Activated CD4-positive, alpha-beta T cell treated with anti-CD3 and anti-CD28 coated beads, Interleukin-2, amount 10 ng/mL, durations not matched to agents 24 days and 14 days (primary cell): ENCODE data around the gene FAIM. TPM values are rescaled to one million over a fixed set of nuclear protein-coding genes. Genes with fewer than 3 reads are reported as not detected.
"Not testable (repeated sequence)": the region's sequence is repeated elsewhere in the genome, so short reads cannot be mapped to it uniquely, and the experiment has no call there.

ENCODE experiments used
- DNase-seq: peaks from one replicate; pipeline ENCODE4 v3.0.0; 2022
- H3K27ac Mint-ChIP-seq: one replicate; pipeline ENCODE4 v1.8.0; 2022; ENCODE audit warnings: mild to moderate bottlenecking, mixed read lengths
- H3K27me3 Mint-ChIP-seq: one replicate; pipeline ENCODE4 v1.8.0; 2022; ENCODE audit warnings: mixed read lengths
- H3K36me3 Mint-ChIP-seq: one replicate; pipeline ENCODE4 v1.8.0; 2022; ENCODE audit warnings: low read depth, mild to moderate bottlenecking, mixed read lengths
- H3K4me1 Mint-ChIP-seq: one replicate; pipeline ENCODE4 v1.8.0; 2021; ENCODE audit warnings: mixed read lengths
- H3K4me3 Mint-ChIP-seq: one replicate; pipeline ENCODE4 v1.8.0; 2022; ENCODE audit warnings: mild to moderate bottlenecking, moderate library complexity, mixed read lengths
- H3K9me3 Mint-ChIP-seq: one replicate; pipeline ENCODE4 v1.8.0; 2021; ENCODE audit warnings: mixed read lengths
- intact Hi-C: fragments of 100-400 bp; cut with micrococcal nuclease; formaldehyde crosslinking; loops from one replicate; pipeline ENCODE4 v1.15.1; 2023
- total RNA-seq: library from RNA; stranded (reverse); gene quantifications from 2 replicates; pipeline ENCODE4 v1.2.3, GENCODE V29; 2022

FAIM gene
- total RNA-seq, 1 donor from 2014 or later: 2.4 TPM

DNA sequence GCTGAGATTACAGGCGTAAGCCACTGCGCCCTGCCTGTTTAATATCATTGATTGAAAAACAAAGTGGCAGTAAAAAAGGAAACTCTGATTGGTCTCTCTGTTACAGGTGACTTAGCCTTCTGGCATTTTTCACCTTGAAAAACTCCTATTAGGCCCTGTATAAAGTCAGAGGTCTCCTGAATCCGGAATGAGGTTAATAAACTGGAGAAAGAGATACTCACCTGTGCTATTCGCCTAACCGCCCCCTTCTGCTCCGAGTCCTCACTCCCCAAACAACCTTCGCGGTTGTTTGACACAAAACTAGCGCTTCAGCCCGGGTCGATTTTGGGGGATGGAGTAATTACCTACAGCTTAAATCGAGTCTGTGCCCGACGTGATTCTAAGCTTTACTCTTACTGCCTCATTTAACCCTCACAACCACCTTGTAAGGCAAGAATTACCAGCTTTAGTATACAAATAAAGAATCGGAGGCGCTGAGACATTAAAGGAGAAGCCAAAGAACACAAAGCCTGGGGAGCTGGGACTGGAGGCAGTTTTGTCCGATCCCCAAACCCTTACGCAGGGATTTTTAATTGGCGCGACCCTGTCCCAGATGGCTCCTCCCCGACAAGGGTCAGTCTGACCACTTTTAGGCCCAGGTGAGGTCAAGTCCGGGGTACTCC, 15.0 kb upstream of the FAIM start:
- Mint-ChIP-seq H3K9me3 (no peaks in the 10 kb centered on the region), H3K36me3 (no peaks in the 10 kb centered on the region), H3K27me3 (no peaks in the 10 kb centered on the region), H3K27ac (peak overlapping the region; percentile 25), H3K4me1 (peaks cover 8% of the 10 kb centered on the region), H3K4me3 (peak overlapping the region; percentile 88)
- intact Hi-C loops: loop anchor here (1.0 to 10.0 kb wide), 9 partner anchors 15 to 761 kb away; partner anchors contain the start of genes FAIM and PIK3CB
- DNase-seq: no peak

DNA sequence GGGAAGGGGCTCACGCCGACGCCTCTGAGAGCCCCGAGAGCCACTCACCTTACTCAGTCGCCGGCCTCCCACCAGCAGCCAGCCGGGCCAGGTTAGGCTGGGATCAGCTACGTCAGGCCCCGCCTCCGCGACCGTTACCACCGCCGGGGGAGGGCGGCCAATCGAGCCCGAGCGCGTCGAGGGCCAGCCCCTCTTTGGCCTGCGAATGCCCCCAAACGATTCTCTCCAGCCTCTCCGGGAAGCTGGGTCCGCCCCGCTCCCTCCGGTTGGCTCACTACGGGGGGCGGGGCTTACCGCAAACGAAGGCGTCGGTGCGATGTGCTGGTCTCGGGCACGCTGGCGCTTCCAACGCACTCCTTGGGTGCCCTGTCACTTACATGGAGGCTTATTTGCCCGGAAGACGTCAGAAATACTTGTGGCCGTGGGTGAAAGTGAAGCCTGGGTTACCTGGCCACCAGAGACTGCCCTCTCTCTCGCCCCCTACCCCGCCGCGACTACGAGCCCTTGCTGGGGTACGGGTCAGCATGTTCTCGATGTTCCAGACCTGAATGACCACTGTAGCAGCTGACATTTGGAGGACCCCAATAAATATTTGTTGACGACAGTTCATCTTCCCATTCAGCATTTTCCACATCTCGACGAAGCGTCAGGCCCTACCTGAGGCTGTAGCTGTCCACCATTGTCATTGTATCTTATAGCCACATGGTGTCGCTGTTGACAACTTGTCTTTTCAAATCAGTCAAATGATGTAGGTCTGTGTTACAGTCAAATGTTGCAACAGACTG, 14.2 kb upstream of the FAIM start, which contains the start of gene CEP70:
TSS of gene CEP70 (minus strand) at position 111 of the 785 bp plus-strand sequence. CDS start 21,333 bp downstream, outside the sequence.
- no peaks in the 10 kb centered on the region for H3K36me3 Mint-ChIP-seq
- intact Hi-C loops: loop anchor here (1.0 to 10.0 kb wide), 9 partner anchors 14 to 760 kb away; partner anchors contain the start of genes FAIM and PIK3CB
- H3K27me3 Mint-ChIP-seq: no peaks in the 10 kb centered on the region
- peaks cover 8% of the 10 kb centered on the region for H3K4me1 Mint-ChIP-seq
- H3K9me3 Mint-ChIP-seq: no peaks in the 10 kb centered on the region
- H3K4me3 Mint-ChIP-seq: peak within 1 kb of the TSS; percentile 88
- peak; percentile 96 for DNase-seq
- peak within 1 kb of the TSS; percentile 92 for H3K27ac Mint-ChIP-seq

DNA sequence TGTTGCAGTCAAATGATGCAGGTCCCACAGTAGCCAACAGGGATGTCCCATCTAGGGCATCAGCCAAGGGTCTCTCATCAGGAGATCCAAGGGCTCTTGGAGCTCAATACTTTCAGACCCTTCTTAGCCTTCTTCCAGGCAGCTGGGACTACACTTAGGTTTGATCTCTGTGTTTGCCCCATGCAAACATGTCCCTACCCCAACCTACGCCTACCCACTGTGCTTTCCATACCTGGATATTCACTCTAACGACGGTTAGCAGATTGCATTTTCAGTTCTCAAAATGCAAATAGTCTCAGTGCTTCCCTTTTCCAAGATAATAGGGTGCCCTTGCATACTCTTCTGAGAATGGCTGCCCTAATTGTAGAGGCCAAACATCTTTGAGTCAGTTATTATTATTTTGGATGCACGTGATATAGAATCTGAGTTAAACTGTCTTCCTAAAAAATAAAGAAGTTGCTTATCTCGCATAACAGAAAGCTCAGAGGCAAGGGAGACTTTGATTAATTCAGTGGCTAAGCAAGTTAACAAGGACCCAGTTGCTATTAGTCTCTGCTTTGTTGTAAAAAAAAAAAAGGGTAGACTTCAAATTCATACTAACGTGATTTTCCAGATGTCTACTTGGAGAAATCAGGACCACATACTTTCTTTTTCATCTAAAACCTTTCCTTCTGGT, 13.5 kb upstream of the FAIM start:
- H3K27me3 Mint-ChIP-seq: no peaks in the 10 kb centered on the region
- H3K36me3 Mint-ChIP-seq: no peaks in the 10 kb centered on the region
- H3K4me3 Mint-ChIP-seq: peak overlapping the region; percentile 88
- H3K4me1 Mint-ChIP-seq: peaks cover 8% of the 10 kb centered on the region
- intact Hi-C loops: loop anchor here (1.0 to 10.0 kb wide), 9 partner anchors 13 to 760 kb away; partner anchors contain the start of genes FAIM and PIK3CB
- no peak for DNase-seq
- H3K9me3 Mint-ChIP-seq: no peaks in the 10 kb centered on the region
- H3K27ac Mint-ChIP-seq: peak overlapping the region; percentile 92

DNA sequence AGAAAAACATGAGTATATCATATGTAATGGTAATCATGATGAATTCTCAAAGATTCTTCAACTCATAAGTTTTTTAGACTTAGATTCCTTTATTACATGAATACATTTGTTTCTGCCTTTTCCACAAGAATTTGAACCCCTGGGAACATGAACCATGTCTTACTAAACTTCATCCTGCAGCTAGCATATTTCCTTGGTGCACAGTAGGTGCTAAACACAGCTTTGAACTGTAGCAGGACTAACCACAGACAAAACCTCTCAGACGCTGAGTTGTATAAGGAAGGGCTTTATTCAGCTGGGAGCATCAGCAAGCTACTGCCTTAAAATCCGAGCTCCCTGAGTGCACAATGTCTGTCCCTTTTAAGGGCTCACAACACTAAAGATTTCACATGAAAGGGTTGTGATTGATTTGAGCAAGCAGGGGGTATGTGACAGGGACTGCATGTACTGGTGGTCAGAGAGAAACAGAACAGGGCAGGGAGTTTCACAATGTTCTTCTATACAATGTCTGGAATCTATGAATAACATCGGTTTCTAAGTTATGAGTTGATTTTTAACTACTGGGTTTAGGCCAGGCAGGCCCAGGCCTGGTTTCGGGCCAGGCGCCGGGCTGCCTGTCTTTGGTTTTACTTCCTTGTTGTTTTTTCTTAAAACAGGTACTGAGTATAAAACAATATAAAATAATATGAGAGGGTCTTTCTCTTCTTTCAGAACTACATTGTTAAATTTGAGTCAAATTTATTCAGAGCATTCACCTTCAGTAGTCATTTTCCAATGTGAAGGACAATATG, 11.2 kb upstream of the FAIM start:
- intact Hi-C loops: loop anchor here (10.0 kb wide), 2 partner anchors 523 to 757 kb away; no protein-coding TSS in a partner anchor
- not testable (repeated sequence) for H3K27ac Mint-ChIP-seq, DNase-seq, H3K36me3 Mint-ChIP-seq, H3K27me3 Mint-ChIP-seq, H3K4me1 Mint-ChIP-seq, H3K4me3 Mint-ChIP-seq, H3K9me3 Mint-ChIP-seq

DNA sequence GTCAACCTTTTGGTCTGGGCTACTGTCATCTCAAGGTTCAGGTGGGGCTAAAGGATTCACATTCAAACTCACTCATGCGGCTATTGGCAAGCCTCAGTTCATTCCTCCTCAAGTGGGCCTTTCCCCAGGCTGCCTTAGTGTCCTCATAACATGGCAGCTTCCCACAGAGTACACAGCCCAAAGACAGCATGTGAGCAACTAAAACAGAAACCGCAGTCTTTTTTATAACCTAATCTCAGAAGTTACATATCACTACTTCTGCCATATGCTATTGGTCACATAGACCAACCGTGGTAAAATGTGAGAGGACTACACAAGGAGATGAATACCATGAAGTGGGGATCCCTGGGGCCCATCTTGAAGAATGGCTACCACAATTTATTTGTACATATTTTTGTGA, 10.0 kb upstream of the FAIM start:
- intact Hi-C loops: loop anchor here (10.0 kb wide), 2 partner anchors 524 to 756 kb away; no protein-coding TSS in a partner anchor

DNA sequence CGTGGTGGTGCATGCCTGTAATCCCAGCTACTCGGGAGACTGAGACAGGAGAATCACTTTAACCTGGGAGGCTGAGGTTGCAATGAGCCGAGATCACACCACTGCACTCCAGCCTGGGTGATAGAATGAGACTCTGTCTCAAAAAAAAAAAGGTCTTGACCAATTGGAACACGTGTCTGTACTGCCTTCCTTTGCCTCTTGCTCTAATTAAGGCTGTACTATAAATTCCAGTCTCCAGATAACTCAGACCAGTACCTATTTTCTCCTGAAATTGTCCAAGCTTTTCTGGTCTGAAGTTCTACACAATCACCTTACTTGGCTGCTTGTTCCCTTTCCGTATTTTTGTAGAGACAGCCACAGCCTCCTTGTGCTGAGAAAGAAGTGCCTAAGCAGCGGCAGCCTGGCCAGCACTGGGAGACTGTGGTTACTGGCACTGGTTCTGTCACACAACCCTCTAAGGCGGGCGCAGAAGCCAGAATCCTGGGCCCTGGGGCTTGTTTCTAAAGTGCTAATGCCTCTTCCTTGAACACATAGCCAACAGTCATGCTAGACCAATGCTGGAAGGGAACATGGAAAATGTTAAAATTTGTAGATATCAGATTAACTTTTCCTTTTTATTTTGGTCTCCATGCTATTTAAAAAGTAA, 8.3 kb upstream of the FAIM start:
- Mint-ChIP-seq H3K27ac (no peak overlapping the region), H3K36me3 (peaks cover 5% of the 10 kb centered on the region), H3K4me1 (no peaks in the 10 kb centered on the region), H3K4me3 (no peak overlapping the region), H3K9me3 (peaks cover 9% of the 10 kb centered on the region), H3K27me3 (peaks cover 2% of the 10 kb centered on the region)
- DNase-seq: no peak
- intact Hi-C loops: no loop called here

More for the DNA sequence above, 10.0 kb upstream of the FAIM start:
- H3K4me3 Mint-ChIP-seq: no peak overlapping the region
- H3K4me1 Mint-ChIP-seq: peaks cover 5% of the 10 kb centered on the region
- no peak for DNase-seq
- H3K27me3 Mint-ChIP-seq: peaks cover 2% of the 10 kb centered on the region
- peaks cover 3% of the 10 kb centered on the region for H3K9me3 Mint-ChIP-seq
- no peak overlapping the region for H3K27ac Mint-ChIP-seq
- peaks cover 3% of the 10 kb centered on the region for H3K36me3 Mint-ChIP-seq

DNA sequence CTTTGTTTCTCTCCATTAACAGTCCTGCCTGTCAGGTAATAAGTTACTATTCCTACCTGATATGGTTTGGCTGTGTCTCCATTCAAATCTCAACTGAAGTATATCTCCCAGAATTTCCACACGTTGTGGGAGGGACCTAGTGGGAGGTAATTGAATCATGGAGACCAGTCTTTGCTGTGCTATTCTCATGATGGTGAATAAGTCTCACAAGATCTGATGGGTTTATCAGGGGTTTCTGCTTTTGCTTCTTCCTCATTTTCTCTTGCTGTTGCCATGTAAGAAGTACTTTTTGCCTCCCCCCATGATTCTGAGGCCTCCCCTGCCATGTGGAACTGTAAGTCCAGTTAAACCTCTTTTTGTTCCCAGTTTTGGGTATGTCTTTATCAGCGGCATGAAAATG, 6.9 kb upstream of the FAIM start:
- H3K27me3 Mint-ChIP-seq, H3K36me3 Mint-ChIP-seq, intact Hi-C loops, H3K27ac Mint-ChIP-seq, H3K4me3 Mint-ChIP-seq, DNase-seq, H3K4me1 Mint-ChIP-seq, H3K9me3 Mint-ChIP-seq: not testable (repeated sequence)

DNA sequence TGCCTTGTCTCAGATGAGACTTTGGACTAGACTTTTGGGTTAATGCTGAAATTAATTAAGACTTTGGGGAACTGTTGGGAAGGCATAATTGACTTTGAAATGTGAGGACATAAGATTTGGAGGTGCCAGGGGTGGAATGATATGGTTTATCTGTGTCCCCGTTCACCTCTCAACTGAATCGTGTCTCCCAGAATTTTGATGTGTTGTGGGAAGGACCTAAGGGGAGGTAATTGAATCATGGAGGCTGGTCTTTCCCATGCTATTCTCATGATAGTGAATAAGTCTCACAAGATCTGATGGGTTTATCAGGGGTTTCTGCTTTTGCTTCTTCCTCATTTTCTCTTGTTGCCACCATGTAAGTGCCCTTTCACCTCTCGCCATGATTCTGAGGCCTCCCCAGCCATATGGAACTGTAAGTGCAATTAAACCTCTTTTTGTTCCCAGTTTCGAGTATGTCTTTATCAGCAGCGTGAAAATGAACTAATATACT, 4.4 kb upstream of the FAIM start:
- H3K9me3 Mint-ChIP-seq: not testable (repeated sequence)

DNA sequence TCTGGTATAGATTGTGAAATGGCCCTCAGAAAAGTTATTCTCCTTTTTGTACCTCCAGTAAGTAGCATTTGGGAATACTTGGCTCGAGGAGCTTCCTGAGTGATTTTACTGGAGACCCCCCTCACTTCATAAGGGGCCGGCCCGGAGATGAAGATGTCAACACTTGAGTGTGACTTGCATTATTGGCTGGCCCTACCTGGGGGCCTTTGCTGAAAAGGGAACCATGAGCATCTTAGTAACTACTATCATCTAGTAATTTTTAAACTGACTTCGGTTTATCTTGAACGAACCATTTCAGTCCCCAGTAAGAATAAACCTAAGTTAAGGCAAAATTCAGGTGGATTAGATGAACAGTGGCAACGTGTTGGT, 1.3 kb downstream of the FAIM start:
- peaks cover 2% of the 10 kb centered on the region for H3K36me3 Mint-ChIP-seq
- H3K9me3 Mint-ChIP-seq: no peaks in the 10 kb centered on the region
- H3K27me3 Mint-ChIP-seq: no peaks in the 10 kb centered on the region
- peak overlapping the region; percentile 85 for H3K27ac Mint-ChIP-seq
- DNase-seq: peak; percentile 60
- H3K4me3 Mint-ChIP-seq: peak overlapping the region; percentile 80
- peaks cover 8% of the 10 kb centered on the region for H3K4me1 Mint-ChIP-seq
- intact Hi-C loops: no loop called here

More for the DNA sequence above, 4.4 kb upstream of the FAIM start:
- H3K4me1 Mint-ChIP-seq, H3K4me3 Mint-ChIP-seq, H3K27me3 Mint-ChIP-seq, H3K27ac Mint-ChIP-seq, DNase-seq, H3K36me3 Mint-ChIP-seq, intact Hi-C loops: not testable (repeated sequence)

DNA sequence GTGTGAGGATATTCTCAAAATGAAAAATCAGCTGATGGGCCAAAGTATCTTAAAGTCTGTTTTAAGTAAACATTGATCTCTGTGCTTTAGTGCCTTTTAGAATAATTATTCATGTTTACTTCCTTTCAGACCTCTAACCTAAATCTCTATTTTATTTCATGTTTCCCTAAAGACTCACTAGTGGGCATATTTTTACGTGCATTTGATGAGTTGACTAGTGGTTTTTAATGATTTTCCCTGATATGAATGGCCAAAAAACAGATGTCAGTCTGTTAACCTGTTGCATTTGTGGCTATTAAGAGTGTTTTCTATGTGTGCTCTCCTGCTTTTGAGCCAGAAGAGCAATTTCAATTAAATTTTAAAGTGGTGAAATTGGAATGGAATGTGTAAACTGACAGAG, 6.9 kb downstream of the FAIM start:
- intact Hi-C loops: no loop called here
- no peaks in the 10 kb centered on the region for H3K4me1 Mint-ChIP-seq
- H3K27me3 Mint-ChIP-seq: peaks cover 2% of the 10 kb centered on the region
- no peaks in the 10 kb centered on the region for H3K9me3 Mint-ChIP-seq
- no peak overlapping the region for H3K4me3 Mint-ChIP-seq
- no peak for DNase-seq
- H3K36me3 Mint-ChIP-seq: no peaks in the 10 kb centered on the region
- H3K27ac Mint-ChIP-seq: no peak overlapping the region

DNA sequence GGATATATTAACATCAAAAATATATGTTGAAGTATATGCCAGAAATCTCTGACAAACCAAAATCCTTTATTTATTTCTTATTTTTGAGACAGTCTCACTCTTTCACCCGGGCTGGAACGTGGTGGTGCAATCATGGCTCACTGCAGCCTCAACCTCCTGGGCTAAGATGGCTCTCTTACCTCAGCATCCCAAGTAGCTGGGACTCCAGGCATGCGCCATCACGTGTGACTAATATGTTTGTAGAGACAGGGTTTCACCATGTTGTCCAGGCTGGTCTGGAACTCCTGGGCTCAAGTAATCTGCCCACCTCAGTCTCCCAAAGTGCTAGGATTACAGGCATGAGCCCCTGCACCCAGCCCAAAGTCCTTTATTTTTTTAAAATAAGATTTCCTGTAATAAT, 11.9 kb downstream of the FAIM start:
- H3K27ac Mint-ChIP-seq: no peak overlapping the region
- peaks cover 2% of the 10 kb centered on the region for H3K27me3 Mint-ChIP-seq
- H3K4me1 Mint-ChIP-seq: no peaks in the 10 kb centered on the region
- H3K36me3 Mint-ChIP-seq: no peaks in the 10 kb centered on the region
- no peak overlapping the region for H3K4me3 Mint-ChIP-seq
- intact Hi-C loops: no loop called here
- DNase-seq: no peak
- H3K9me3 Mint-ChIP-seq: no peaks in the 10 kb centered on the region

DNA sequence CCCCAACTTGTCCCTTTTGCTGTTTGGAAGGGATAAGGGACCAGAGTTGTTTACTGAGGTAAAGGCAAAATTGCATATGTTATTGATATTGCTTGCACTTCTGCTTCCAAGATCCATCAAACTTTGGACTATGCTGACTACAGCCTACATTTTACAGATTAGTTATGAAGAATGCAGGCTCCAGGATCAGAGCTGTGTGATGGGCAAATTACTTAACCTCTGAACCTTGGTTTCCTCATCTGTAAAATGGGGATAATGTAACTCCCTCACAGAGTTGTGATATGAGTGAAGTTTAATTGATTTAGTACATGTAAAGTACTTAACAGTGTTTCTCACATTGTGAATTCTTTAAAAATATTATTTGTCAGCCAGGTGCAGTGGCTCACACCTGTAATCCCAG, 15.9 kb downstream of the FAIM start:
- Mint-ChIP-seq H3K27ac (no peak overlapping the region), H3K9me3 (no peaks in the 10 kb centered on the region), H3K4me1 (no peaks in the 10 kb centered on the region), H3K36me3 (no peaks in the 10 kb centered on the region), H3K4me3 (no peak overlapping the region), H3K27me3 (no peaks in the 10 kb centered on the region)
- intact Hi-C loops: no loop called here
- no peak for DNase-seq
